Upper lobe of right lung (tissue), 1 donor: Measurements from ENCODE around the gene DUSP23. TPM values are rescaled to one million over a fixed set of nuclear protein-coding genes. Genes with fewer than 3 reads are reported as not detected.

Experiments
- ATAC-seq: fragments of 200-7000 bp; cut with Tn5 transposase; one replicate; pipeline ENCODE4 v1.9.1; 2020; ENCODE audit warnings: mild to moderate bottlenecking, moderate library complexity
- DNase-seq: peaks from one replicate; pipeline ENCODE4 v3.0.0-alpha.2; 2020
- H3K27ac ChIP-seq: fragments of 200-600 bp; one replicate; pipeline ENCODE4 v1.8.0; 2022
- H3K27me3 ChIP-seq: fragments of 200-600 bp; one replicate; pipeline ENCODE4 v1.8.0; 2022; ENCODE audit warnings: mild to moderate bottlenecking
- H3K36me3 ChIP-seq: fragments of 200-600 bp; one replicate; pipeline ENCODE4 v1.8.0; 2022
- H3K4me1 ChIP-seq: fragments of 200-600 bp; one replicate; pipeline ENCODE4 v1.8.0; 2022
- H3K4me3 ChIP-seq: fragments of 200-600 bp; one replicate; pipeline ENCODE4 v1.8.0; 2022; ENCODE audit warnings: mild to moderate bottlenecking
- H3K9me3 ChIP-seq: fragments of 200-600 bp; one replicate; pipeline ENCODE4 v1.8.0; 2022
- CTCF ChIP-seq: fragments of 200-600 bp; IDR thresholded peaks from one replicate; pipeline ENCODE4 v1.8.0; 2022; ENCODE audit warnings: antibody characterized with exemption
- intact Hi-C: fragments of 100-400 bp; cut with DNase I; formaldehyde crosslinking; loops from one replicate; pipeline ENCODE4 v1.11.0; 2022
- total RNA-seq: library from RNA; stranded (reverse); fragmentation: NEBNext Ultra II Directional; extraction: Animal tissue kit (Norgen Biotek cat#: 25700); gene quantifications from one replicate; pipeline ENCODE4 v1.2.1, GENCODE V29; 2021
- donor health status: DM: no; HTN: yes; CAD: no; lungs with severe emphysema.

DUSP23 gene
- total RNA-seq, 1 donor from 2014 or later: 71.1 TPM

- DNase-seq (no peak), ATAC-seq (no peak)
- Histone ChIP-seq H3K36me3 (no peaks in the 10 kb centered on the region), H3K4me3 (no peak overlapping the region), H3K27ac (no peak overlapping the region), H3K27me3 (no peaks in the 10 kb centered on the region), H3K9me3 (no peaks in the 10 kb centered on the region), H3K4me1 (peaks cover 21% of the 10 kb centered on the region)
- TF ChIP-seq CTCF: no peak
- intact Hi-C loops: no loop called here
These were observed 5.0 kb upstream of the DUSP23 start for GRCh38 chr1:159775716-159776115.

- H3K4me3 ChIP-seq: no peak overlapping the region
- no peaks in the 10 kb centered on the region for H3K36me3 ChIP-seq
- intact Hi-C loops: no loop called here
- peaks cover 30% of the 10 kb centered on the region for H3K4me1 ChIP-seq
- no peaks in the 10 kb centered on the region for H3K27me3 ChIP-seq
- TF ChIP-seq CTCF: no peak
- H3K27ac ChIP-seq: no peak overlapping the region
- no peaks in the 10 kb centered on the region for H3K9me3 ChIP-seq
- ATAC-seq (no peak), DNase-seq (no peak)
These were observed 2.5 kb upstream of the DUSP23 start for GRCh38 chr1:159778266-159778665.

GRCh38 chr1:159779403-159779851 lies 1.3 kb upstream of the DUSP23 start:
- no peak for TF ChIP-seq CTCF
- ATAC-seq (no peak), DNase-seq (no peak)
- Histone ChIP-seq H3K27me3 (no peaks in the 10 kb centered on the region), H3K4me3 (no peak overlapping the region), H3K27ac (peak overlapping the region; percentile 63), H3K4me1 (peaks cover 23% of the 10 kb centered on the region), H3K9me3 (no peaks in the 10 kb centered on the region), H3K36me3 (no peaks in the 10 kb centered on the region)
- intact Hi-C loops: no loop called here

- TF ChIP-seq CTCF: no peak
- intact Hi-C loops: no loop called here
- H3K36me3 ChIP-seq: no peaks in the 10 kb centered on the region
- H3K27me3 ChIP-seq: no peaks in the 10 kb centered on the region
- no peak overlapping the region for H3K27ac ChIP-seq
- DNase-seq (no peak), ATAC-seq (no peak)
- peak overlapping the region; percentile 94 for H3K4me3 ChIP-seq
- no peaks in the 10 kb centered on the region for H3K9me3 ChIP-seq
- H3K4me1 ChIP-seq: peaks cover 16% of the 10 kb centered on the region
These were observed 1.2 kb downstream of the DUSP23 start for GRCh38 chr1:159781992-159782391.

GRCh38 chr1:159783724-159784123 lies 3.0 kb downstream of the DUSP23 start:
- intact Hi-C loops: no loop called here
- no peak for DNase-seq
- H3K36me3 ChIP-seq: no peaks in the 10 kb centered on the region
- ATAC-seq: no peak
- H3K4me1 ChIP-seq: peaks cover 16% of the 10 kb centered on the region
- no peak for TF ChIP-seq CTCF
- no peaks in the 10 kb centered on the region for H3K9me3 ChIP-seq
- no peak overlapping the region for H3K27ac ChIP-seq
- no peaks in the 10 kb centered on the region for H3K27me3 ChIP-seq
- H3K4me3 ChIP-seq: no peak overlapping the region

- H3K9me3 ChIP-seq: no peaks in the 10 kb centered on the region
- H3K4me3 ChIP-seq: no peak overlapping the region
- DNase-seq: no peak
- H3K27me3 ChIP-seq: no peaks in the 10 kb centered on the region
- peaks cover 8% of the 10 kb centered on the region for H3K4me1 ChIP-seq
- no peaks in the 10 kb centered on the region for H3K36me3 ChIP-seq
- no peak overlapping the region for H3K27ac ChIP-seq
- no peak for ATAC-seq
- TF ChIP-seq CTCF: no peak
- intact Hi-C loops: no loop called here
These were observed 5.7 kb downstream of the DUSP23 start for GRCh38 chr1:159786465-159786864.
